HuH-7.5 (cell line): ENCODE measurements around the gene ZNF280B.
"Not testable (repeated sequence)": the region's sequence is repeated elsewhere in the genome, so short reads cannot be mapped to it uniquely, and the experiment has no call there.

ENCODE experiments used
- DNase-seq: peaks from one replicate; pipeline ENCODE4 v3.0.0; 2011; ENCODE audit warnings: low spot score

Gene ZNF280B

DNA sequence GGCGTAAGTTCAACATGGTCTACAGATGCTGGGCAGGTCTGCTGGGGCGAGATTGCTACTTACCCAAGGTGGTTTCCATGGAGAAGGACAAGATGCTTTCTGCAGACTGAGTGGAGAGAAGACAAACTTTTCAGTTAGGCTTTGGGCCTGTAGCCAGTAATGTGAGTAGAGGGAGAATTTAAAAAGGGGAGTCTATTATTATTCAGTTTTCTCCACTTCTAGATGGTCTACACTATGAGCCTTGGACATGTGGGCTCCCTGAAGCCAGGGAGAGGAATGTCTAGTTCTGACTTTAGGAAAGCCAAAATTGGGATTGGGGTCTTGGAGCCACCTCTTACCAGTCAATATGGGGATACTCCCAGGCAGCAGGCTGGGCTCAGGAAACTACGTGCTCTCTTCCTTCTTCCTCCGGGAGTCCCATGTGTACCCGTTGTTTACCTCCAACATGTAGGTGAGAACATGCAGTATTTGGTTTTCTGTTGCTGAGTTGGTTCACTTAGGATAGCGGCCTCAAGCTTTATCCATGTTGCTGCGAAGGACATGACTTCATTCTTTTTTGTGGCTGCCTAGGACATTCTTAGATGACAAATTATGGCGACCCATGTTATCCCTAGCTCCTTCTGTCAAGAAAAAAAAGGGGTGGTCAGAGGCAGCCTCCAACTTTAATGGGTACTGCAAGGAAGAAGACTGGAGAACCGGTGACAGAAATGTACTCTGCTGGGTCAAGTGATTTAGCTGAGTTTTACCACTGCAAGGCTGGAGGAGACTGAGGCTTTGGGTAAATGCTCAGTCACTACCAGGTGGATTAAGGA is 26.3 kb upstream of the ZNF280B start:
- DNase-seq, result no peak

DNA sequence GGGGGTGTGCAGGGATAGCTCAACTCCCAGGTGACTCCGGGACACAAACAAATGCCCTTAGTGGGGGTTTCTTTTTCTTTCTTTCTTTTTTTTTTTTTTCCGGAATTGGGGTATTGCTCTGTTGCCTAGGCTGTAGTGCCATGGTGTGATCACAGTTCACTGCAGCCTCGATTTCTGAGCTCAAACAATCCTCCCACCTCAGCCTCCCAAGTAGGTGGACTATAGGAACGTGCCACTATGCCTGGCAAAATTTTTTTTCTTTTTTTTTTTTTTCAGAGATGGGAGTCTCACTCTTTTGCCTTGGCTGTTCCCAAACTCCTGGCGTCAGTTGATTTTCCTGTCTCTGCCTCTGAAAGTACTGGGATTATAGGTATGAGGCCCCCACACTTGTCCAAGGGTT is 25.3 kb upstream of the ZNF280B start:
- DNase-seq, result no peak

DNA sequence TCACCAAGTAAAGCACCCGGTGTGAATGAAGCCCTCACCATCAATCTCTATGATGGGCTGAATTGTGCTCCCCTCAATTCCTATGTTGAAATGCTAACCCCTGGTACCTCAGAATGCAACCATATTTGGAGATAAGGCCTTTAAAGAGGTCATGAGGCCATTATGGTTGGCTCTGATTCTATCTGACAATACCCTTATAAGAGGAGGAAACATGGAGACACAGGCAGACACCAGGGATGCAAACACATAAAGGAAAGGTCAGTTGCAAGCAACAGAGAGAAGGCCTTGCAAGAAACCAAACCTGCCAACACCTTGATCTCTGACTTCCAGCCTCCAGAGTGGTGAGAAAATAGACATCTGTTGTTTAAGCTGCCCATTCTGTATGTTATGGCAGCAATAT is 24.9 kb upstream of the ZNF280B start:
- no peak for DNase-seq

DNA sequence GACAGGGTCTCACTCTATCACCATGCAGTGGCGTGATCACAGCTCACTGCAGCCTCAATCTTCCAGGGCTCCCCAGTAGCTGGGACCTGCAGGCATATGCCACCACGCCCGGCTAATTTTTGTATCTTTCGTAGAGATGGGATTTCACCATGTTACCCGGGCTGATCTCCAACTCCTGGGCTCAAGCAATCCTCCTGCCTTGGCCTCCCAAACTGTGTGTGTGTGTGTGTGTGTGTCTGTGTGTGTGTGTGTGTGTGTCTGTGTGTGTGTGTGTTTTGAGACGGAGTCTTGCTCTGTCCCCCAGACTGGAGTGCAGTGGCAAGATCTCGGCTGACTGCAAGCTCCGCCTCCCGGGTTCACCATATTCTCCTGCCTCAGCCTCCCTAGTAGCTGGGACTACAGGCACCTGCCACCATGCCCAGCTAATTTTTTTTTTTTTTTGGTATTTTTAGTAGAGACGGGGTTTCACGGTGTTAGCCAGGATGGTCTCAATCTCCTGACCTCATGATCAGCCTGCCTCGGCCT is 24.1 kb upstream of the ZNF280B start:
- DNase-seq, result not testable (repeated sequence)

DNA sequence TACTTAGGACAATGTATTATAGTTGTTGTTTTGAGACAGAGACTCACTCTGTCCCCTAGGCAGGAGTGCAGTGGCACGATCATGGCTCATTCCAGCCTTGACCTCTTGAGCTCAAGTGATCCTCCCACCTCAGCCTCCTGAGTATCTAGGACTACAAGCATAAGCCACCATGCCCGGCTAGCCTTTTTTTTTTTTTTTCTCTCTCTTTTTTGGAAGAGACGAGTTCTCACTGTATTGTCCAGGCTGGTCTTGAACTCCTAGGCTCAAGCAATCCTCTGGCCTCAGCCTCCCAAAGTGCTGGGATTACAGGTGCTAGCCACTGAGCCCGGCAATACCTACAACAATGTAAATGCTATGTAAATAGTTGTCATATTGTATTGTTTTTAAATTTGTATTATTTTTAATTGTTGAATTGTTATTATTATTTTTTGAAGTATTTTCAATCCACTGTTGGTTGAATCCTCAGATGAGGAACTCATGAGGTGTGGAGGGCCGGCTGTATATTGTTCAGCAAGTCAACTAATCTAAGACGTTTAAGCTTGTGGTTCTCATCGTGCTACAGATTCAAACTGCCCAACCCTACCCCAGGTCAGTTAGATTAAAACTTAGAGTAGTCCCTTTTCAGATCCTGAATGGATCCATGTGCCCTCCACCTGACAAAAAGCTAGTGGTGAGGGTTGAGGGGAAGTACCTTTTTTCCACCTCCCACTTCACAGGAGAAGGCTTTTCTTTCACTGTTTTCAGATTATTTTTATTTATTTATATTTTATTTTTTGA is 23.4 kb upstream of the ZNF280B start:
- DNase-seq, result no peak

DNA sequence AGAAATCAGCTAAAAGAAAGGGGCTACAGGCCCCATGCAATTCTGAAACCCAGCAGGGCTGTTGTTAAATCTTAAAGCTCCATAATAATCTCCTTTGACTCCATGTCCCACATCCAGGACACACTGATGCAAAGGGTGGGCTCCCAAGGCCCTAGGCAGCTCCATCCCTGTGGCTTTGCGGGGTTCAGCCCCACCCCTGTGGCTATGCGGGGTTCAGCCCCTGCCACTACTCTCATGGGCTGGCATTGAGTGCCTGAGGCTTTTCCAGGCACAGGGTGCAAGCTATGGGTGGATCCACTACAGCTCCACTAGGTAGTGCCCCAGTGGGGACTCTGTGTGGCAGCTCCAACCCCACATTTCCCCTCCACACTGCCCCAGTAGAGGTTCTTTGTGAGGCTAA is 20.2 kb upstream of the ZNF280B start:
- no peak for DNase-seq

DNA sequence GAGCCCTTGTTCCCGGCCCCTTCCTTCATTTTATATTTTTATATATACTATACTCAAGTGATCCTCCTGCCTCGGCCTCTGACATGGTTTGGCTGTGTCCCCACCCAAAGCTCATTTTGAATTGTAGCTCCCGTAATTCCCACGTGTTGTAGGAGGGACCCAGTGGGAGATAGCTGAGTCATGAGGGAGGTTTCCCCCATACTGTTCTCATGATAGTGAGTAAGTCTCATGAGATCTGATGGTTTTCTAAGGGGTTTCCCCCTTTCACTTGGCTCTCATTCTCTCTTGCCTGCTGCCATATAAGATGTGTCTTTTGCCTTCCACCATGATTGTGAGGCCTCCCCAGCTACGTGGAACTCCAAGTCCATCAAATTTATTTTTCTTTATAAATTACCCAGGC is 18.8 kb upstream of the ZNF280B start:
- DNase-seq, result no peak

DNA sequence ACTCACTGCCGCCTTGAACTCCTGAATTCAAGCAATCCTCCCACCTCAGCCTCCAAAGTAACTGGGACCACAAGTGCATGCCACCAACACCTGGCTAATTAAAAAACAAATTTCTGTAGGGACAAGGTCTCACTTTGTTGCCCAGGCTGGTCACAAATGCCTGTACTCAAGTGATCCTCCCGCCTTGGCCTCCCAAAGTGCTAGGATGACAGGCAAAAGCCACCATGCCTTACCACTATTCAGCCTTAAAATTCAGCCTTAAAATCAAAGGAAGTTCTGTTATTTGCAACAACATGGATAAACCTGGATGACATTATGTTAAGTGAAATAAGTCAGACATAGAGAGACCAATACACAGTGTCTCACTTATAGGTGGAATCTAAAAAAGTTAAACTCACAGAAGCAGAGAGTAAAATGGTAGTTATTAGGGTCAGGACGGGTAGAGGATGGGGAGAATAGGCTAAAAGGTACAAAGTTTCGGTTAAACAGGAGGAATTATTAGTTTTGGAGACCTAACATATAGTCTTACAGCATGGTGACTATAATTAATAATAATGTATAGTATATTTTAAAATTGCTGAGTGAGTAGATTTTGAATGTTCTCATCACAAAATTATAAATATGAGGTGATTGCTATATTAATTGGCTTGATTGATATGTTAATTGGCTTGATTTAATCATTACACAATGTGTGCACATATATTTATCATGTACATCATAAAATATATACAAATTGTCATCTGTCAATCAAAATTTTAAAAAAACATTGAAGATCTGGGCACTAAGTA is 17.8 kb upstream of the ZNF280B start:
- no peak for DNase-seq

DNA sequence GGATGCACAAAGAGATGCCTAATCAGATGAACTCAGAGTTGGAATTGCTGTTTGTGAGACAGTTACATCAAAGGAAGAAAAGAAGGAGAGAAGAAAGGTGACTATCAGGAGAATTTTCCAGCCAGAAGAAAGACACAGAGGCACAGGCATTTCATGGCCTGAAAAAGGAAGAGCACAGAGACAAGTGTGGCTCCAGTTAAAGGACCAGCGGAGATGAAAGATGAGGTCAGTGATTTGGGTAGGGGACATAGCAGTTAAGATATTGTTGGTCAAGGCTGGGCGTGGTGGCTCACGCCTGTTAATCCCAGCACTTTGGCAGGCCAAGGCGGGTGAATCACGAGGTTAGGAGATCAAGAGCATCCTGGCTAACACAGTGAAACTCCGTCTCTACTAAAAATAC is 15.0 kb upstream of the ZNF280B start:
- no peak for DNase-seq

DNA sequence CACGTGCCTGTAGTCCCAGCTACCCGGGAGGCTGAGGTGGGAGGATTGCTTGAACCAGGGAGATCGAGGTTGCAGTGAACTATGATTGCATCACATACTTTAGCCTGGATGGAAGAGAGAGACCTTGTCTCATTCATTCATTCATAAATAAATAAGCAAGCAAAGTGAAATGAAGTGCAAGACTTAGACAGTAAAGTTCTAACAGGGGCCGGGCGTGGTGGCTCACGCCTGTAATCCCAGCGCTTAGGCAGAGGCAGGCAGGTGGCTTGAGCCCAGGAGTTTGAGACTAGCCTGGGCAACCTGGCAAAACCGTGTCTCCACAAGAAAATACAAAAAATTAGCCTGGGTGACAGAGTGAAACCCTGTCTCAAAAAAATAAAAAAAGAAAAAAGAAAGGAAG is 13.1 kb upstream of the ZNF280B start:
- no peak for DNase-seq

DNA sequence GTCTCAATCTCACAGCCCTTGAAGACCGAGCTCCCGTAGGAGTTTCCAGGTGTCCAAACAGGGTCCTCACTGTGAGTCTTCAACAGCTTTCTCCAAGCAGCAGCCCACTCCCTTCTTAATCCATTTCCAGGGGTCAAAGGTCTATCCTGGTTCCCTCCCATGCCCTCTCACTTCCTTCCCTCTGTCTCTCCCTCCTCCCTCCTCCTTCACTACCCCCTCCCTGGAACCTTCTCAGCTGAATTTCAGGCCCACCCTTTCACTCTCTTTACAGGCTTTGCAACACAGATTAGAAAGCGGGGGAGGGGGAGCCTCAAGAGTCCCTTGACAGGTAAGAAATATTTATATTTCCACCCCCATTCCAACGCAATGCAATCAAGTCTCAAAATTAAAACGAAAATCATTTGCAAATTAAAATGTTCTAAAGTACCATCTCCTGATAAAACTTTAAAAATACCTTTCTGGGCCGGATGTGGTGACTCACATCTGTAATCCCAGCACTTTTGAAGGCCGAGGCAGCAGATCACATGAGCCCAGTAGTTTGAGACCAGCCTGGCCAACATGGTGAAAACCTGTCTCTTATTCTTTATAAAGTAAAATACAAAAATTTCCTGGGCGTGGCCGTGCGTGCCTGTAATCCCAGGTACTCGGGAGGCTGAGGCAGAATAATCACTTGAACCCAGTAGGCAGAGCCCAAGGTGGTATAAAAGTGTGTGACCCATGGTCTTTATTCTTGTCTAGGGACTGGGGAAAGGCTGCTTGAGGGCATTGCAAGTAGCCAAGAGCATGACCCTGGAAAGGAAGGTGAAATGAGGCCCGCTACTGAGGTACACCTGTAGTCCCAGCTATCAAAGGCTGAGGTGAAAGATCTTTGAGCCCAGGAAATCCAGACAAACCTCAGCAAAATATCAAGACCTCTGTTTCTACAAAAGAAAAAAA is 12.4 kb upstream of the ZNF280B start:
- DNase-seq, result no peak

DNA sequence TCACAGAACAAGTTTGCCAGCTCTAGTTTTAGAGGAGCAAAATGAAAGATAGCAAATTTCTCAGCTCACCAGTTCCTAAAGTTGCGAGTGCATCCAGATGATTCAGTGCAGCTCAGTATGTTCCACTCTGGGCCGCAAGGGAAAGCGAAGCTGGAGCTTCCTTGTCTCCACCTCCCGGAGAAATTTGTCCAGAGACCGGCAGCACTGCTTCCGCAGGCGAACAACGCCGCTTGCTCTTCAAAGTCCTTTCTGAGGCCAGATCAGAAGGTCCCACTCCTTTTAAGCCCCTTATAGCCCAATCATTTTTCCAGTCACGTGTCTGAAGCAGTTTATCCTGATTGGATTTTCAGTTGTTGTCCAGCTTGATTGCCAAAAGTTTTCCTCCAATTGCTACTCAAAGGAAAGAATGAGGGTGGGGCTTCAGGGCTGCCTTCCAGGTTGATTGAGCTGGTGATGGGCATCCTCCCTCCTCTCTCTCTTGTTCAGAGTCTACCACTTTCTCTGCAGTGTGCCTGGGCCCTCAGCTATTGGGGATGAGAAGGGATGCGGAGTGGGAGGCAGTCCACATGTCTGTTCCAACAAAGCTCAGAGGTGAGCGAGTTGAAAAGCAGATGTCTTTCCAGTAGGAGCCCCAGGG is 11.6 kb upstream of the ZNF280B start, which contains the start of gene ZNF280A:
Gene ZNF280A (minus strand): TSS at position 251 of the 637 bp plus-strand sequence. CDS start 4,640 bp downstream, outside the sequence.
- peak; percentile 64 for DNase-seq

DNA sequence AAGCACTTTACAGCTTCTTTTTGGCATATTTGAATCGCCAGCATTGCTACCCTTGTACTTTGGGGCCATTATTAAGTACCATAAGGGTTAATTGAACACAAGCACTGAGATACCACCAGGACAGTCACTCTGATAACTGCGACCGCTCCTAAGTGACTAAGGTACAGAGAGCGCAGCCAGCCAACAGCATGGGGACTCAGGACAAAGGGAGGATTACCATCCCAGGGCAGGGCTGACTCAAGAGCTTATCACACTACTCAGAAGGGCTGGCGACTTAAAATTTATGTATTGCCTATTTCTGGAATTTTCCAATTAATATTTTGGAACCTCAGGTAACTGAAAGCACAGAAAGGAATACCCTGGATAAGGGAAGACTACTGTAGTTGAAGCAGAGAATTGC is 11.0 kb upstream of the ZNF280B start:
- DNase-seq, result peak; percentile 19

DNA sequence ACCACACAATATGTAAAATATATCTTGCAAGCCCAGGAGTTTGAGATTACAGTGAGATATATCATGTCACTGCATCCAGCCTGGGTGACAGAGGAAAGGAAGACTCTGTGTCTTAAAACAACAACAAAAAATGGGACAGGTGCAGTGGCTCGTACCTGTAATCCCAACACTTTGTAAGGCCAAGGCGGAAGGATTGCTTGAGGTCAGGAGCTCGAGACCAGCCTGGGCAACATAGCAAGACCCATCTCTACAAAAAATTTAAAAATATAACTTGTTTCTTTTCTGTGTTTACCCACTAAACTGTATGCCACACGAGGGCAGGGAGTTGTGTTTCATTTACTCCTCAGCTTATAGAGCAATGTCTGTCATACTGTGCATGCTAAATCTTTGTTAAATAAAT is 8.4 kb upstream of the ZNF280B start:
- DNase-seq, result no peak

DNA sequence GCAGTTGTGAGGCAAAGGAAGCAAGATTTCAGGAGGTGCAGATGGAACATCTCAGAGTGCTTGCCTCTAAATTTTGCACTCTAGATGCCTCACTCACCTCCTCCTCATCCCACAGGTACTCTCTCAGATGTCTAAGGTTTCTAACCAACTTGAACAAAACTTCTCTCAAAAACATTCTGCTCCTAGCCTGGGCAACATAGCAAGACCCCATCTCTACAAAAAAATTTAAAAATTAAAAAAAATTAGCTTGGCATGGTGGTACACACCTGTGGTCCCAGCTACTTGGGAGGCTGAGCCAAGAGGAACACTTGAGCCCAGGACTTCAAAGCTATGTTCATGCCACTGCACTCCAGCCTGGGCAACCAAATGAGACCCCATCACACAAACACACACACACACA is 7.3 kb upstream of the ZNF280B start:
- no peak for DNase-seq

DNA sequence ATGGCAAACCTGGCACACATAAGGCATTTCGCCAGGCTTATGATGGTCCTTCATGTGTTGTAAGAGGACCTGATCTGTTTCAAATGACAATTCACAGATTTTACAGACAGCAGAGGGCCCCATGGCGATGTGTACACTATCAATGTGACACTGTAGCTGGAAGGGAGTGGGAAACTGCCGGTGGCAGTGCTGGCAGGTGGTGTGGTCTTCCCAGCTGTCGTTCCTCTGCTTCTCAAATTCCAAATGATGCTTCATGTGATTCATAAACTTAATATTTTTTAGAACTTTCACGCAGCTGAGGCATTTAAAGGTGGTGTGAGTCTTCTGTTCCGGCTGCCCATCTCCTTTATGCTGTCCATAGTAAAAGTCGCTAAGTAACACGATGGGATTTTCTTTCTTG is 5.9 kb upstream of the ZNF280B start:
- not testable (repeated sequence) for DNase-seq

DNA sequence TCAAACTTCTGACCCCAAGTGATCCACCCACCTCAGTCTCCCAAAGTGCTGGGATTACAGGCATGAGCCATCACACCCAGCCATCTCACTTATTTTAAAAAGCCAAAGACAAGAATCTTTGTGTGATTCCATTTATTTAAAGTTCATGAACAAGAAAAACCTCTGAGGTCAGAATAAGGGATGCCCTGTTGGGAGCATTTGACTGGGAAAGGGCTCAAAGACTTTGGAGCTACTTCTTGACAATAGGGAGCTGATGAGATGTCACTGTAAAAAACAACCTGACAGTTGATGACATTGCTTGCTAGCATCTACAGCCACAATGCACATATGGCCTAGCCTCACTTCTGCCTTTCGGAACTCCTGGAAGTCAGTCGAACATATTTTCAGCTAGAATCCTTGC is 5.1 kb upstream of the ZNF280B start:
- no peak for DNase-seq

DNA sequence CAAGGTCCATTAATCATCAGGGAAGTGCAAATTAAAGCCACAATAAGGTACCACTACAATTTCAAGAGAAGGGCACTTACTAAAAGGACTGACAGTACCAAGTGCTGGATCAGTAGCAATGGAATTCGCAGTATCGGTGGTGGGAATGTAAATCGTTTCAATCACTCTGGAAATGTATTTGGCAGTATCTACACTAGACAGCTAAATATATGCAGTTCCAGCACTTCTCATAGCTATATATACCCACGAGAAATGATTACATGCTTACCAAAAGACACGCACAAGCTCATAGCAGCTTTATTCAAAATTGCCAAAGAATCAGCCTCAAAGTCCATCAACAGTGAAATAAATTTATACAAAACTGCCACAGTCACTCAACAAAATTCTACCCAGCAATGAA is 4.4 kb upstream of the ZNF280B start:
- no peak for DNase-seq

DNA sequence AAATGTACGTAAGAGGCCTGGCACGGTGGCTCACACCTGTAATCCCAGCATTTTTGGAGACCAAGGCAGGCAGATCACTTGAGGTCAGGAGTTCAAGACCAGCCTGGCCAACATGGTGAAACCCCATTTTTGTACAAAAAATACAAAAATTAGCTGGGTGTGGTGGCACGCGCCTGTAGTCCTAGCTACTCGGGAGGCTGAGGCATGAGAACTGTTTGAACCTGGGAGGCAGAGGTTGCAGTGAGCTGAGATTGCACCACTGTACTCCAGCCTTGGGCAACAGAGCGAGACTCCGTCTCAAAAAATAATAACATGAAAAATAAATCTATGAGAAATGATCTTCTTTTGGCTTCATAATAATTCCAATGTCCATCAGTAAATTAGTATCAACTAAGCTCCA is 2.3 kb upstream of the ZNF280B start:
- DNase-seq, result not testable (repeated sequence)

DNA sequence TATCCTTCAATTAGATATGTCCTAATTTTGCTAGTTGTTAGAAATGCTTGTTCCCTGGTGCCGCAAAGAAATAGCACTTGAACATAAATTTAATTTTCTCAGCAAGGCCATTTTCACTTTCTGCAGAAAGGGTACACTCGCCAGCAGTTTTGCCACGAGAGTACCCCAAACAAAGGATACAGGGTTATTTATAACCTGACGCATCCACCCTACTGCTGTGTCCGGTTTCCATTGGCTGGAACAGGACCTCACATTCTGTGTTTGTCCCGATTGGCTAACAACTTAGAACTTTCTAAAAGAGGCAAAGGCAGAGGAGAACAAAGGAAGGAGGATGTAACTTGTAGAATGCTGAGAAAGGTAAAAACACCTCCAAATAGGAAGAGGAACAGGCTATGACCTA is 1.4 kb upstream of the ZNF280B start:
- not testable (repeated sequence) for DNase-seq
